CD14-positive monocyte (primary cell): ENCODE data around the gene EPN1. TPM values are rescaled to one million over a fixed set of nuclear protein-coding genes. Genes with fewer than 3 reads are reported as not detected.

Source experiments
- DNase-seq, 3 donors: peaks; one replicate each; pipeline ENCODE4 v3.0.0-alpha.2; 2011 to 2022
- H2AFZ ChIP-seq: 2 replicates; pipeline ENCODE4 v1.6.0; 2012; ENCODE audit warnings: mild to moderate bottlenecking, low read depth, low read length, inconsistent platforms; ENCODE audit not compliant: insufficient read depth, poor library complexity, severe bottlenecking
- H3K27ac ChIP-seq, 2 donors: 1 replicate in 1 of 2; 2 replicates in 1 of 2; pipeline ENCODE4 v1.5.1; 2012 to 2013; ENCODE audit warnings: low read length in 2 of 2, control low read depth in 1 of 2, inconsistent platforms in 1 of 2, low read depth in 1 of 2, mild to moderate bottlenecking in 1 of 2
- H3K27me3 ChIP-seq, 2 donors: one replicate each; pipeline versions ENCODE4 v1.6.0 to v1.6.1; 2011 to 2013; ENCODE audit warnings: low read length in 2 of 2; ENCODE audit not compliant: control insufficient read depth in 2 of 2, insufficient read depth in 2 of 2
- H3K36me3 ChIP-seq, 2 donors: replicated peaks in 1 of 2; 1 replicate in 1 of 2; 2 replicates in 1 of 2; pipeline versions ENCODE4 v1.5.1 to v1.6.1; 2012 to 2013; ENCODE audit warnings: low read length in 2 of 2, control low read depth in 1 of 2, inconsistent platforms in 1 of 2, mild to moderate bottlenecking in 1 of 2; ENCODE audit not compliant: insufficient read depth in 2 of 2, control insufficient read depth in 1 of 2
- H3K4me1 ChIP-seq, 2 donors: 1 replicate in 1 of 2; 2 replicates in 1 of 2; pipeline versions ENCODE4 v1.5.1 to v1.6.1; 2012 to 2013; ENCODE audit warnings: low read length in 2 of 2, control low read depth in 1 of 2, inconsistent platforms in 1 of 2, mild to moderate bottlenecking in 1 of 2, moderate library complexity in 1 of 2; ENCODE audit not compliant: insufficient read depth in 2 of 2, control insufficient read depth in 1 of 2
- H3K4me2 ChIP-seq: replicated peaks from 2 replicates; pipeline ENCODE3; 2012; ENCODE audit warnings: low read length, moderate library complexity, mild to moderate bottlenecking; ENCODE audit not compliant: poor library complexity, severe bottlenecking; ENCODE audit errors: extremely low read depth
- H3K4me3 ChIP-seq, 3 experiments: fragments of 200-600 bp in 1 of 3; sonication (generic) in 1 of 3; replicated peaks in 1 of 3; 1 replicate in 2 of 3; 2 replicates in 1 of 3; pipeline ENCODE4 v1.5.1; 2011 to 2013; ENCODE audit warnings: low read length in 3 of 3, mild to moderate bottlenecking in 3 of 3, control low read depth in 2 of 3, low read depth in 2 of 3, inconsistent platforms in 1 of 3, moderate library complexity in 1 of 3
- H3K79me2 ChIP-seq: 2 replicates; pipeline ENCODE4 v1.6.0; 2012; ENCODE audit warnings: mild to moderate bottlenecking, control low read depth, inconsistent platforms, low read length, moderate library complexity; ENCODE audit not compliant: insufficient read depth
- H3K9ac ChIP-seq: 2 replicates; pipeline ENCODE4 v1.6.0; 2017; ENCODE audit warnings: low read length, mild to moderate bottlenecking; ENCODE audit not compliant: insufficient read depth, poor library complexity, severe bottlenecking
- H3K9me3 ChIP-seq, 2 donors: replicated peaks in 1 of 2; 1 replicate in 1 of 2; 2 replicates in 1 of 2; pipeline versions ENCODE4 v1.5.1 to v1.6.1; 2012 to 2013; ENCODE audit warnings: low read length in 2 of 2, control low read depth in 1 of 2; ENCODE audit not compliant: control insufficient read depth in 1 of 2, insufficient read depth in 1 of 2
- H4K20me1 ChIP-seq: 2 replicates; pipeline ENCODE4 v1.6.0; 2012; ENCODE audit warnings: mild to moderate bottlenecking, low read length, control low read depth, moderate library complexity; ENCODE audit not compliant: insufficient read depth
- H3K27ac Mint-ChIP-seq, 7 donors: one replicate each; pipeline ENCODE4 v1.8.0; 2020; ENCODE audit warnings: mild to moderate bottlenecking in 7 of 7, mixed read lengths in 7 of 7, moderate library complexity in 6 of 7, inconsistent platforms in 2 of 7
- H3K27me3 Mint-ChIP-seq, 3 donors: one replicate each; pipeline ENCODE4 v1.8.0; 2021 to 2022; ENCODE audit warnings: low read depth in 3 of 3, mild to moderate bottlenecking in 3 of 3, mixed read lengths in 3 of 3, moderate library complexity in 3 of 3, inconsistent platforms in 1 of 3
- H3K36me3 Mint-ChIP-seq, 2 donors: one replicate each; pipeline ENCODE4 v1.8.0; 2020; ENCODE audit warnings: mixed read lengths in 2 of 2, inconsistent platforms in 1 of 2, mild to moderate bottlenecking in 1 of 2
- H3K4me1 Mint-ChIP-seq: one replicate; pipeline ENCODE4 v1.8.0; 2020; ENCODE audit warnings: mild to moderate bottlenecking, mixed read lengths
- H3K4me3 Mint-ChIP-seq, 2 donors: one replicate each; pipeline ENCODE4 v1.8.0; 2020; ENCODE audit warnings: mild to moderate bottlenecking in 2 of 2, mixed read lengths in 2 of 2, moderate library complexity in 1 of 2
- H3K9me3 Mint-ChIP-seq, 7 donors: one replicate each; pipeline ENCODE4 v1.8.0; 2020 to 2022; ENCODE audit warnings: mixed read lengths in 7 of 7, mild to moderate bottlenecking in 6 of 7, moderate library complexity in 6 of 7, inconsistent platforms in 2 of 7
- WGBS: methylation state at CpG from one replicate; pipeline ENCODE4 v1.1.5; 2013; ENCODE audit warnings: missing lambda C conversion rate; ENCODE audit not compliant: insufficient coverage; 5-methylcytosine and 5-hydroxymethylcytosine counted together
- intact Hi-C, 2 donors: fragments of 100-400 bp; cut with micrococcal nuclease; formaldehyde crosslinking; loops; one replicate each; pipeline versions ENCODE4 v1.15.0 to v1.15.1; 2023
- polyA plus RNA-seq, 3 donors: library from polyadenylated mRNA; depleted of rRNA in 1 of 3; unstranded in 2 of 3; stranded (reverse) in 1 of 3; fragments of 300-500 nt in 2 of 3; fragments of >200 nt in 1 of 3; fragmentation: Illumina TruSeq in 2 of 3; gene quantifications; 1 replicate in 2 of 3; 2 replicates in 1 of 3; pipeline ENCODE4 v1.2.3, GENCODE V29; 2012 to 2021
- TF ChIP-seq, protein P1 (sequence below): fragments of 200-600 bp; IDR thresholded peaks from one replicate; pipeline ENCODE4 v1.8.0; 2022; ENCODE audit warnings: antibody characterized with exemption, mild to moderate bottlenecking

The EPN1 gene
- polyA plus RNA-seq, 3 donors, result 18.7 to 75.2 (median 19.2) TPM

DNA sequence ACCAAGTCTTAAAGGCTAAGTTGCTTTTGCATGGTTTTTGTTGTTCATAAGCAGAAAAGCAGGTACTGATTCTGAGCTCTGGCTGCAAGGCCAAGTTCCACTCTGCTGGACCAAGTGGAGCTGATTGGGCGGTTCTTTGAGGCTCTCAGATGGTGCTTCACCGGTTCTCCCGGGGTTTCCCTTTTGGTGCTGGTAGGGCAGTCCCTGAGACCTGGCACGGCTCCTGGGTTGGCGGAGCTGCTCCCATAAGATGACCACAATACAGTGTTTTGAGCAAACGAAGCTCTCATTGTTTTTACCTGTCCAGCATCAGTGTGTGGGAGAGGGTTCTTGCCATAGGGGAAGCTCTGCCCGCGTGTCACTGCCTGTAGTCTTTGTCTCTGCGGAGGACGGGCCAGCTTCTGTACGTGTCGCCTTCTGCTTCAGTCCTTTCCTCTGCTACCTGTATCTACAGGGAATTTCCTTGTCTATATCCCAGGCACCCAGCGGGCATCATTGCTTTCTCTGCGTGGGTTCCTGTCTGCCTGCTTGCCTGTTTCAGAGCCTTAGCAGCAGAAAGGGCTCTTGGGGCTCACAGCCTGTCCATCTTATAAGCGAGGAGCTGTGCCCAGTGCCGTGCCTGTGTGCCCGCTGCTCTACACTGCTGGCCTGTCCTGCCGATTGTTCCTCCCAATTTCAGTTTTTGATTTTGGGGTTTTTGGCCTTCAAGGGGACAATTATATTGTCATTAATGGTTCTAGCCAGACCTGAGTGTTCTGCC is 17.9 kb upstream of the EPN1 start:
- peak overlapping the region; percentile 84 for H3K4me2 ChIP-seq
- no peak overlapping the region for H3K9ac ChIP-seq
- peak in 1 of 3 donors; percentile 11 for DNase-seq
- H3K27ac ChIP-seq, result peak overlapping the region in 1 of 2 donors; percentile 94
- intact Hi-C loops, result loop anchor here (2.0 to 10.0 kb wide), 2 partner anchors 14 to 1462 kb away; partner anchors contain the start of gene TSEN34 (in 1 of the 2)
- H4K20me1 ChIP-seq, result peaks cover 70% of the 10 kb centered on the region
- Mint-ChIP-seq H3K27ac (peak overlapping the region in 6 of 7 donors; percentile 54 to 78 (median 66)), H3K36me3 (peaks cover 28 to 36% of the 10 kb centered on the region in 2 donors), H3K4me1 (peaks cover 32% of the 10 kb centered on the region), H3K9me3 (no peaks in the 10 kb centered on the region), H3K4me3 (peak overlapping the region in 1 of 2 donors; percentile 26), H3K27me3 (peaks cover 0 to 2% (median 1%) of the 10 kb centered on the region in 3 donors)
- peaks cover 72% of the 10 kb centered on the region for H3K79me2 ChIP-seq
- 71% methylated on average over 13 of the region's 18 CpGs for WGBS
- TF ChIP-seq, protein P1, sequence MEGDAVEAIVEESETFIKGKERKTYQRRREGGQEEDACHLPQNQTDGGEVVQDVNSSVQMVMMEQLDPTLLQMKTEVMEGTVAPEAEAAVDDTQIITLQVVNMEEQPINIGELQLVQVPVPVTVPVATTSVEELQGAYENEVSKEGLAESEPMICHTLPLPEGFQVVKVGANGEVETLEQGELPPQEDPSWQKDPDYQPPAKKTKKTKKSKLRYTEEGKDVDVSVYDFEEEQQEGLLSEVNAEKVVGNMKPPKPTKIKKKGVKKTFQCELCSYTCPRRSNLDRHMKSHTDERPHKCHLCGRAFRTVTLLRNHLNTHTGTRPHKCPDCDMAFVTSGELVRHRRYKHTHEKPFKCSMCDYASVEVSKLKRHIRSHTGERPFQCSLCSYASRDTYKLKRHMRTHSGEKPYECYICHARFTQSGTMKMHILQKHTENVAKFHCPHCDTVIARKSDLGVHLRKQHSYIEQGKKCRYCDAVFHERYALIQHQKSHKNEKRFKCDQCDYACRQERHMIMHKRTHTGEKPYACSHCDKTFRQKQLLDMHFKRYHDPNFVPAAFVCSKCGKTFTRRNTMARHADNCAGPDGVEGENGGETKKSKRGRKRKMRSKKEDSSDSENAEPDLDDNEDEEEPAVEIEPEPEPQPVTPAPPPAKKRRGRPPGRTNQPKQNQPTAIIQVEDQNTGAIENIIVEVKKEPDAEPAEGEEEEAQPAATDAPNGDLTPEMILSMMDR, result no peak
- H3K9me3 ChIP-seq, result no peaks in the 10 kb centered on the region
- H3K36me3 ChIP-seq, result peaks cover 25 to 47% of the 10 kb centered on the region in 2 donors
- H3K4me3 ChIP-seq, result peak overlapping the region in 1 of 3 experiments; percentile 86
- H2AFZ ChIP-seq, result no peak overlapping the region
- H3K4me1 ChIP-seq, result peaks cover 33 to 49% of the 10 kb centered on the region in 2 donors
- no peaks in the 10 kb centered on the region for H3K27me3 ChIP-seq

DNA sequence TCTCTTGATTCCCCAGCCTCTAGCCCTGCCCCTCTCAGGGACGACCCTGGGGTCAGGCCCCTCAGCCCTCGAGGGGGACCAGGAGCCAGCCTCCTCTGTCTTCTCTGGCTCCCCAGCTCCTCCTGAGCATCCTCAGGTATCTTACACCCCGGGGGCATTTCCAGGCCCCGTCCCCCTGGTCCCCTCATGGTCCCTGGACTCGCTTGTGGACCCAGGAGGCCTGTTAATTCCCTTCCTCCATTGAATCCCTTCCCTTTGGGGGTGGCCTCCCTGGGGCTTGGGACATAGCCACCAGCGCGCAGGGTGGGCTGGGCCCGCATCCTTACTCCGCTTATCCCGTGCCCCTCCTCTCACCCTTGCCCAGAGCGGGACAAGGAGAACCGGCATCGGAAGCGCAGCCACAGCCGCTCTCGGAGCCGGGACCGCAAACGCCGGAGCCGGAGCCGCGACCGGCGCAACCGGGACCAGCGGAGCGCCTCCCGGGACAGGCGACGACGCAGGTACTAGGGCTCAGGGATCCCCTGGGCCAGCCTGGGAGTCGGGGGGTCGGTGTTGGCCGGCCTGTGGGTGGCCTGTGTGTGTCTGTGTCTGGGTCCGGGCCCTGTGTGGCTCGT is 16.1 kb upstream of the EPN1 start:
- Mint-ChIP-seq H3K9me3 (no peaks in the 10 kb centered on the region), H3K36me3 (peaks cover 44 to 51% of the 10 kb centered on the region in 2 donors), H3K4me1 (peaks cover 31% of the 10 kb centered on the region), H3K27ac (peak overlapping the region in 3 of 7 donors; percentile 11 to 74 (median 57)), H3K27me3 (peaks cover 0 to 2% (median 1%) of the 10 kb centered on the region in 3 donors), H3K4me3 (no peak overlapping the region)
- Histone ChIP-seq H3K27ac (peak overlapping the region in 1 of 2 donors; percentile 30), H2AFZ (no peak overlapping the region), H3K27me3 (no peaks in the 10 kb centered on the region), H3K36me3 (peaks cover 43 to 65% of the 10 kb centered on the region in 2 donors), H3K79me2 (peaks cover 90% of the 10 kb centered on the region), H3K9me3 (no peaks in the 10 kb centered on the region), H3K4me3 (no peak overlapping the region), H3K4me1 (peaks cover 26 to 40% of the 10 kb centered on the region in 2 donors), H3K9ac (no peak overlapping the region), H3K4me2 (no peak overlapping the region), H4K20me1 (peaks cover 88% of the 10 kb centered on the region)
- no peak for DNase-seq
- TF ChIP-seq, protein P1, result no peak
- 96% methylated on average over 35 of the region's 37 CpGs for WGBS
- intact Hi-C loops, result loop anchor here in 1 of 2 donors (10.0 kb wide), 1 partner anchor 1464 kb away; the partner anchor contains the start of gene TSEN34
